H1 (cell line): ENCODE data around the gene GTF2A2.

Source experiments
- BRCA1 ChIP-seq: IDR thresholded peaks from 2 replicates; pipeline ENCODE4 v1.6.1; 2012; ENCODE audit warnings: low read depth, low read length, improper control_type of control experiment
- CTCF ChIP-seq, 3 experiments: IDR thresholded peaks; 1 replicate in 2 of 3; 2 replicates in 1 of 3; pipeline versions ENCODE4 v1.5.1 to v1.6.1; 2011; ENCODE audit warnings: low read length in 3 of 3, mild to moderate bottlenecking in 3 of 3, inconsistent platforms in 2 of 3, low read depth in 1 of 3, moderate library complexity in 1 of 3; ENCODE audit not compliant: insufficient read depth in 1 of 3; ENCODE audit errors: control extremely low read depth in 1 of 3
- EP300 ChIP-seq, 2 experiments: IDR thresholded peaks; 1 replicate in 1 of 2; 2 replicates in 1 of 2; pipeline ENCODE4 v1.6.1; 2011 to 2012; ENCODE audit warnings: low read depth in 2 of 2, low read length in 2 of 2, mild to moderate bottlenecking in 2 of 2, borderline replicate concordance in 1 of 2, inconsistent platforms in 1 of 2, moderate library complexity in 1 of 2
- EZH2 ChIP-seq: fragments of 200-600 bp; sonication (generic); IDR thresholded peaks from 2 replicates; pipeline ENCODE4 v1.7.1; 2012; ENCODE audit warnings: low read depth, mild to moderate bottlenecking, moderate library complexity, low read length, inconsistent platforms; ENCODE audit not compliant: severe bottlenecking
- JUN ChIP-seq: IDR thresholded peaks from 2 replicates; pipeline ENCODE4 v1.6.1; 2011; ENCODE audit warnings: low read depth, mild to moderate bottlenecking, improper control_type of control experiment, low read length
- KDM5A ChIP-seq: fragments of 200-600 bp; IDR thresholded peaks from 2 replicates; pipeline ENCODE4 v1.7.1; 2012; ENCODE audit warnings: mild to moderate bottlenecking, low read length, inconsistent platforms, mixed read lengths
- MAFK ChIP-seq: IDR thresholded peaks from 2 replicates; pipeline ENCODE4 v1.6.1; 2012; ENCODE audit warnings: low read depth, mild to moderate bottlenecking, improper control_type of control experiment, low read length
- PHF8 ChIP-seq: fragments of 200-600 bp; sonication (generic); conservative IDR thresholded peaks from 2 replicates; pipeline ENCODE4 v1.7.1; 2012; ENCODE audit warnings: low read depth, mild to moderate bottlenecking, inconsistent platforms, low read length, moderate library complexity
- POLR2A ChIP-seq, 2 experiments: IDR thresholded peaks; 1 replicate in 1 of 2; 2 replicates in 1 of 2; pipeline ENCODE4 v1.6.1; 2011; ENCODE audit warnings: low read depth in 2 of 2, low read length in 2 of 2, mild to moderate bottlenecking in 2 of 2; ENCODE audit errors: control extremely low read depth in 1 of 2
- SP1 ChIP-seq: IDR thresholded peaks from 2 replicates; pipeline ENCODE4 v1.6.1; 2011; ENCODE audit warnings: low read depth, low read length
- TAF1 ChIP-seq: IDR thresholded peaks from 2 replicates; pipeline ENCODE4 v1.6.1; 2011; ENCODE audit warnings: mild to moderate bottlenecking, low read depth, low read length
- YY1 ChIP-seq: IDR thresholded peaks from 2 replicates; pipeline ENCODE4 v1.6.1; 2011; ENCODE audit warnings: low read depth, mild to moderate bottlenecking, low read length

- no peak for TF ChIP-seq TAF1
- no peak for TF ChIP-seq EP300 (IDR thresholded peaks at IDR 0.05; ENCODE audit: borderline replicate concordance in 1 of 2, low read depth in 2 of 2, low read length in 2 of 2)
- no peak for TF ChIP-seq POLR2A (IDR thresholded peaks at IDR 0.05; ENCODE audit: control extremely low read depth in 1 of 2, low read depth in 2 of 2, low read length in 2 of 2)
- TF ChIP-seq CTCF (IDR thresholded peaks at IDR 0.05; ENCODE audit: control extremely low read depth in 1 of 3, insufficient read depth in 1 of 3, low read depth in 1 of 3, low read length in 3 of 3): no peak
- no peak for TF ChIP-seq EZH2
- TF ChIP-seq PHF8: no peak
- no peak for TF ChIP-seq JUN
- no peak for TF ChIP-seq KDM5A
- no peak for TF ChIP-seq MAFK
- no peak for TF ChIP-seq YY1
- no peak for TF ChIP-seq BRCA1
- no peak for TF ChIP-seq SP1
Observed at GRCh38 chr15:59616379-59616778, 40.9 kb downstream of the GTF2A2 start.
